Measurements from ENCODE around the gene MRPL10. TPM values are rescaled to one million over a fixed set of nuclear protein-coding genes. Genes with fewer than 3 reads are reported as not detected.

Gene MRPL10
- total RNA-seq, 4 donors from 2014 or later, result 14.7 to 44.1 (median 27.7) TPM

GRCh38 chr17:47812146-47812920, 19.0 kb downstream of the MRPL10 start:
- DNase-seq, result no peak
- no peak overlapping the region for H3K27ac ChIP-seq
- no peaks in the 10 kb centered on the region for H3K36me3 ChIP-seq
- H3K4me3 ChIP-seq, result no peak overlapping the region
- no peaks in the 10 kb centered on the region for H3K4me1 ChIP-seq
- no peaks in the 10 kb centered on the region for H3K9me3 ChIP-seq
- no peaks in the 10 kb centered on the region for H3K27me3 ChIP-seq
- intact Hi-C loops (cut with DNase I; ENCODE audit: low total_unique reads), result no loop called here
- TF ChIP-seq POLR2A (IDR thresholded peaks at IDR 0.05) (no peak), CTCF (IDR thresholded peaks at IDR 0.05) (no peak)

DNA sequence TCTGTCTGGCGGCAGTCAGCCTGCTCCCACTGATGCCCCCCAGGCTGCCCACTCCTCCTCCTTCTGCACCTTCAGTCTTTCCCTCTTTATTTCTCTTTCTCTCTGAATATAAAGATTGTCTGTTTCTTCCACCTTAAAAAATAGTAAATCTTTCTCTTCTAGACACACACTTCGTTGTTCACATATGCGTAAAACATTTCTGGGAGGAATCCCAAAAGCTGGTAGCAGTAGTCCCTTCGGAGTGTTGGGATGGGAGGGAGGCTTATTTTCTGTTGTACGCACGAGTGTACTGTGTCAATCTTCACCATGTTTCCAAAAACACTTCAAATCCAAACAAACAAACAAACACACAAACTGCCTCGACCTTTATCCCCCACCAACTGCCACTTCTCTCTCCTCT, 19.6 kb downstream of the MRPL10 start:
- Histone ChIP-seq H3K36me3 (no peaks in the 10 kb centered on the region), H3K4me1 (no peaks in the 10 kb centered on the region), H3K4me3 (no peak overlapping the region), H3K9me3 (no peaks in the 10 kb centered on the region), H3K27me3 (no peaks in the 10 kb centered on the region), H3K27ac (no peak overlapping the region)
- TF ChIP-seq POLR2A (IDR thresholded peaks at IDR 0.05) (no peak), CTCF (IDR thresholded peaks at IDR 0.05) (no peak)
- intact Hi-C loops (cut with DNase I; ENCODE audit: low total_unique reads), result no loop called here
- no peak for DNase-seq

DNA sequence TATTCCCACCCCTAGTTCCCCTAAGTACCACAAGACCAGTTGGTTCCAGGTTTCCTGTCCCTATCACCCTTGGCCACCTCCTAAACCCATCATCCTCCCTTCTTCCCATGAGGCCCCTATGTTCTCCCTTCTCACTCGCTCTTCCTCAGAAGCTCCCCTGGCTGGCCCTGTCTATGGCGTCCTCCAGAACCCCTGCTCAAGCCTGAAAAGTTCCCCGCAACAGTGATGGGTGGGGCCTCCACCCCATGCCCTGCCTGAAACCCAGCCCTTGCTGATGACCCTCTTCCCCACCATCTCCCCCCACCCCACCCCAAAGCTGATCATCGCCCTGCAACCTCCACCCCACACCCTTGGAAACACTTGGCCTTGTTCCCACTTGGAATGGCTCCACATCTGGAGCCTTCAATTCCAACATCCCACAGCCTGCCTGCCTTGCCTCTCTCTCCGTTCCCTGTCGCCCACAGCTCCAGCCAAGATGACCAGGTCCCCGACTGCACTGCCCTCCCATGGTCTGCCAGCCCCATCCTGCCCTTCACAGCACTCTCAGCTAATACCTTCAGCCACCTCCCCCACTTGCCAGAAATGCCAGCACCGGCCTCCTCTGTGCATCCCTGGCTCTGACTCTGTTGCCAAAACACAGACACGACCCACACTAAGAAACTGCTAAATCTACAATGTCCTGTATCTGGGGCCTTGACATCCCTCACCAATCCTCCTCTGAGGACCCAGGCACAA, 20.3 kb downstream of the MRPL10 start:
- no peak overlapping the region for H3K4me3 ChIP-seq
- no peaks in the 10 kb centered on the region for H3K27me3 ChIP-seq
- intact Hi-C loops (cut with DNase I; ENCODE audit: low total_unique reads), result no loop called here
- TF ChIP-seq CTCF (IDR thresholded peaks at IDR 0.05) (no peak), POLR2A (IDR thresholded peaks at IDR 0.05) (no peak)
- H3K4me1 ChIP-seq, result no peaks in the 10 kb centered on the region
- H3K36me3 ChIP-seq, result no peaks in the 10 kb centered on the region
- H3K27ac ChIP-seq, result no peak overlapping the region
- H3K9me3 ChIP-seq, result no peaks in the 10 kb centered on the region
- no peak for DNase-seq

- no peaks in the 10 kb centered on the region for H3K27me3 ChIP-seq
- no peaks in the 10 kb centered on the region for H3K9me3 ChIP-seq
- TF ChIP-seq POLR2A (IDR thresholded peaks at IDR 0.05) (no peak), CTCF (IDR thresholded peaks at IDR 0.05) (no peak)
- H3K36me3 ChIP-seq, result no peaks in the 10 kb centered on the region
- no peak overlapping the region for H3K4me3 ChIP-seq
- intact Hi-C loops (cut with DNase I; ENCODE audit: low total_unique reads), result no loop called here
- no peak for DNase-seq
- H3K27ac ChIP-seq, result no peak overlapping the region
- no peaks in the 10 kb centered on the region for H3K4me1 ChIP-seq
These were observed 21.0 kb downstream of the MRPL10 start for GRCh38 chr17:47810200-47810821.
